ENCODE results near the gene IFT43. TPM values are rescaled to one million over a fixed set of nuclear protein-coding genes. Genes with fewer than 3 reads are reported as not detected.

The IFT43 gene
- polyA plus RNA-seq, 1 of the 3 experiments (the other 2 are of a cell fraction): 78.8 TPM

DNA sequence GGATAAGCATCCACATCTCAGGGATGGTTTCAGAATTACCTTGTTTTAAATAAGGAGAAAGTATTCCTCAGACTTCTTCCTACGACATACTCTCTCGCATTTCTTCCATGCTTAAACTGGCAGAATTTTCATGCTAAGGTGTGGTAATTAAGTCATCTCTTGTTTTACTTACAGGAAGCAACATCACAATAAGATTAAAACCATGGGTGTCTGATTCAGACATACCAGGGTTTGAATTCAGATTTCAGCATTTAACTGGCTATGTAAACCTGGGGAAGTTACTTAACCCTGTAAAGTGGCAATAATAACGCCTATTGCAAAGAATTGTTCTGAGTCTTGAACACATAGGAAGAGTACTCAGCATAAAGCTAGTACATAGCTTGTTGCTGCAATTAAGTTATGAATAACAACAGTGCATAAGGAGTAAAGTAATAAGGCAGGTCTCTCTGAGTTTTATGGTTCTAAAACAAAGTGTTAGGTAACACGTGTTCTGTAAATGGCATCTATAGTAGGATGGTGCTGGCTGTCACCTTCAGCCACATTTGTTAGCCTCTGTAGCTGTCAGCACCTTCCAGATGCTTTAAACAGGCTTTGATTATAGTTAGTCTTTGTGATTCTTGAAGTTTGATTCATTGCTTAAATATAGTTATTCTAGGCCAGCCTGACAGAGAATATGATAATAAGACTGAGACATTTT, 38.8 kb downstream of the IFT43 start:
- Histone ChIP-seq H3K4me2 (no peak overlapping the region), H3K9ac (no peak overlapping the region), H3K27ac (ENCODE audit: low read depth in 2 of 2, low read length in 1 of 2) (no peak overlapping the region), H3K27me3 (ENCODE audit: insufficient read depth) (no peaks in the 10 kb centered on the region), H3K4me1 (ENCODE audit: control insufficient read depth in 1 of 2, insufficient read depth in 2 of 2, low read depth in 1 of 2, low read length in 1 of 2) (no peaks in the 10 kb centered on the region), H4K20me1 (ENCODE audit: insufficient read depth) (no peaks in the 10 kb centered on the region), H3K79me2 (ENCODE audit: insufficient read depth) (peaks cover 18% of the 10 kb centered on the region), H2AFZ (ENCODE audit: low read depth) (no peak overlapping the region), H3K9me2 (no peaks in the 10 kb centered on the region), H3K4me3 (ENCODE audit: low read depth in 2 of 2, low read length in 1 of 2) (no peak overlapping the region), H3F3A (replicated peaks; ENCODE audit: insufficient read depth) (no peaks in the 10 kb centered on the region), H3K9me3 (no peaks in the 10 kb centered on the region), H3K36me3 (replicated peaks in 1 of 2; ENCODE audit: control insufficient read depth in 1 of 2, insufficient read depth in 2 of 2, low read length in 1 of 2) (peaks cover 38 to 40% of the 10 kb centered on the region in 2 experiments)
- WGBS (ENCODE audit: low lambda C conversion rate): 94% methylated on average over 4 of the region's 4 CpGs
- no peak for TF ChIP-seq FOXM1 (IDR thresholded peaks at IDR 0.05; ENCODE audit: low read depth)
- TF ChIP-seq, protein P1, sequence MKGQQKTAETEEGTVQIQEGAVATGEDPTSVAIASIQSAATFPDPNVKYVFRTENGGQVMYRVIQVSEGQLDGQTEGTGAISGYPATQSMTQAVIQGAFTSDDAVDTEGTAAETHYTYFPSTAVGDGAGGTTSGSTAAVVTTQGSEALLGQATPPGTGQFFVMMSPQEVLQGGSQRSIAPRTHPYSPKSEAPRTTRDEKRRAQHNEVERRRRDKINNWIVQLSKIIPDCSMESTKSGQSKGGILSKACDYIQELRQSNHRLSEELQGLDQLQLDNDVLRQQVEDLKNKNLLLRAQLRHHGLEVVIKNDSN (IDR thresholded peaks at IDR 0.05; ENCODE audit: borderline replicate concordance, low read depth): no peak
- TF ChIP-seq, protein P2, sequence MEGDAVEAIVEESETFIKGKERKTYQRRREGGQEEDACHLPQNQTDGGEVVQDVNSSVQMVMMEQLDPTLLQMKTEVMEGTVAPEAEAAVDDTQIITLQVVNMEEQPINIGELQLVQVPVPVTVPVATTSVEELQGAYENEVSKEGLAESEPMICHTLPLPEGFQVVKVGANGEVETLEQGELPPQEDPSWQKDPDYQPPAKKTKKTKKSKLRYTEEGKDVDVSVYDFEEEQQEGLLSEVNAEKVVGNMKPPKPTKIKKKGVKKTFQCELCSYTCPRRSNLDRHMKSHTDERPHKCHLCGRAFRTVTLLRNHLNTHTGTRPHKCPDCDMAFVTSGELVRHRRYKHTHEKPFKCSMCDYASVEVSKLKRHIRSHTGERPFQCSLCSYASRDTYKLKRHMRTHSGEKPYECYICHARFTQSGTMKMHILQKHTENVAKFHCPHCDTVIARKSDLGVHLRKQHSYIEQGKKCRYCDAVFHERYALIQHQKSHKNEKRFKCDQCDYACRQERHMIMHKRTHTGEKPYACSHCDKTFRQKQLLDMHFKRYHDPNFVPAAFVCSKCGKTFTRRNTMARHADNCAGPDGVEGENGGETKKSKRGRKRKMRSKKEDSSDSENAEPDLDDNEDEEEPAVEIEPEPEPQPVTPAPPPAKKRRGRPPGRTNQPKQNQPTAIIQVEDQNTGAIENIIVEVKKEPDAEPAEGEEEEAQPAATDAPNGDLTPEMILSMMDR (IDR thresholded peaks at IDR 0.05): no peak
- POLR2A ChIA-PET: no interaction called here
- CTCF ChIA-PET: interaction anchor here (1.0 kb wide), 1 partner anchor 27 kb away, joined by 3 read pairs; no protein-coding TSS in a partner anchor
- no peak for DNase-seq

DNA sequence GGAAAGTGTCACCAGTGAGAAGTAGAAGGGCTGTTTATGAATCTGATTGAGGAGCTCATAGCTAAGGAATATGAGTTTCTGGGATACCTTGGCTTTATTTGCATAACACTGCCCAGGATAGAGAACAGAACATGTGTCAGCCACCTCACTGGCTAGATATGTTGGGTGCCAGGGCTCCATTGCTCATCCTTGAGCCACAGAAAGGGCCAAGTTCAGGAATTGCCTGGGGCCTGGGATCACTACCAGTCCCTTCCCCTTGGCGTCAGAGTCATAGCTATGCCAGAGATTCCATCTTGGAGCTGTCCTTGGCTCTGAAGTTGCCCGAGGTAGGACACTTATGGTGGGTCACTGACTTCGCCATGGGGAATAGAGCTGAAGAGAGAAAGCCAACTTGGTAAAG, 49.0 kb downstream of the IFT43 start:
- H3F3A ChIP-seq (replicated peaks; ENCODE audit: insufficient read depth): no peaks in the 10 kb centered on the region
- no peaks in the 10 kb centered on the region for H3K4me1 ChIP-seq (ENCODE audit: control insufficient read depth in 1 of 2, insufficient read depth in 2 of 2, low read depth in 1 of 2, low read length in 1 of 2)
- no peaks in the 10 kb centered on the region for H4K20me1 ChIP-seq (ENCODE audit: insufficient read depth)
- ChIA-PET CTCF (interaction anchor here (0.5 to 4.2 kb wide), 3 partner anchors 9 to 381 kb away, joined by 3 to 16 read pairs (median 7); no protein-coding TSS in a partner anchor), POLR2A (no interaction called here)
- H3K36me3 ChIP-seq (replicated peaks in 1 of 2; ENCODE audit: control insufficient read depth in 1 of 2, insufficient read depth in 2 of 2, low read length in 1 of 2): peaks cover 12 to 46% of the 10 kb centered on the region in 2 experiments
- no peak overlapping the region for H3K4me3 ChIP-seq (ENCODE audit: low read depth in 2 of 2, low read length in 1 of 2)
- TF ChIP-seq EP300 (IDR thresholded peaks at IDR 0.05; ENCODE audit: borderline replicate concordance in 1 of 2, low read depth in 1 of 2, low read length in 1 of 2) (no peak), CHD2 (IDR thresholded peaks at IDR 0.05; ENCODE audit: low read length, partially characterized antibody) (no peak)
- no peak for DNase-seq
- no peaks in the 10 kb centered on the region for H3K9me2 ChIP-seq
- H3K4me2 ChIP-seq: no peak overlapping the region
- H3K9me3 ChIP-seq: no peaks in the 10 kb centered on the region
- H3K27ac ChIP-seq (ENCODE audit: low read depth in 2 of 2, low read length in 1 of 2): no peak overlapping the region
- no peak overlapping the region for H2AFZ ChIP-seq (ENCODE audit: low read depth)
- H3K79me2 ChIP-seq (ENCODE audit: insufficient read depth): no peaks in the 10 kb centered on the region
- WGBS (ENCODE audit: low lambda C conversion rate): 89% methylated on average over 3 of the region's 3 CpGs
- H3K9ac ChIP-seq: no peak overlapping the region
- no peaks in the 10 kb centered on the region for H3K27me3 ChIP-seq (ENCODE audit: insufficient read depth)

DNA sequence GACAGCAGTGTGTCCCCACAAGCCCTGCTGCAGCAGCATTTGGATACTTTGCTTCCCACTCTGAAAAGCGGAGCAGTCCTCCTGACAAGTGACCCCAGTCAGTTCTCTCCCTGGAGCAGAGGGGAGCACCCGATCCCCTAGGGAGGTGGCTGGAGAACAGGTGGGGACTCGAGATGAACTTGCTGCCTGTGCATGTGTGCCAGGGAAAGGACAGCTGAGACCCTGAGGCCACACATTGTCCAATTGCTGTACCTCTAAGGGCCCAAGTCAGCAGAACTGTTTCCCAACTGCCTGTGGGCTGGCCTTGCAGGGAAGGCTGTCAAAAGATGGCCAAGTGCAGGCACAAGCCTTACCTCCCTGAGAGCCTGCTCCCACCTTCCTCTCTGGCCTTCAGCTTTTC, 55.1 kb downstream of the IFT43 start:
- CTCF ChIA-PET: interaction anchor here (0.9 to 2.5 kb wide), 3 partner anchors 10 to 607 kb away, joined by 3 to 17 read pairs (median 3); no protein-coding TSS in a partner anchor
- POLR2A ChIA-PET: no interaction called here
- no peaks in the 10 kb centered on the region for H3F3A ChIP-seq (replicated peaks; ENCODE audit: insufficient read depth)
- H3K36me3 ChIP-seq (replicated peaks in 1 of 2; ENCODE audit: control insufficient read depth in 1 of 2, insufficient read depth in 2 of 2, low read length in 1 of 2): peaks cover 8 to 34% of the 10 kb centered on the region in 2 experiments
- H3K27me3 ChIP-seq (ENCODE audit: insufficient read depth): no peaks in the 10 kb centered on the region
- no peaks in the 10 kb centered on the region for H3K9me2 ChIP-seq
- no peaks in the 10 kb centered on the region for H3K79me2 ChIP-seq (ENCODE audit: insufficient read depth)
- H3K4me3 ChIP-seq (ENCODE audit: low read depth in 2 of 2, low read length in 1 of 2): no peak overlapping the region
- no peak for TF ChIP-seq GABPA (IDR thresholded peaks at IDR 0.05; ENCODE audit: low read depth)
- no peak for TF ChIP-seq SIN3A (IDR thresholded peaks at IDR 0.05; ENCODE audit: borderline replicate concordance, low read depth, low read length)
- TF ChIP-seq, protein P3, sequence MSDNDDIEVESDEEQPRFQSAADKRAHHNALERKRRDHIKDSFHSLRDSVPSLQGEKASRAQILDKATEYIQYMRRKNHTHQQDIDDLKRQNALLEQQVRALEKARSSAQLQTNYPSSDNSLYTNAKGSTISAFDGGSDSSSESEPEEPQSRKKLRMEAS (IDR thresholded peaks at IDR 0.05; ENCODE audit: low read depth): no peak
- no peak for TF ChIP-seq FOSL2 (IDR thresholded peaks at IDR 0.05; ENCODE audit: borderline replicate concordance, low read depth)
- no peak for TF ChIP-seq FOXM1 (IDR thresholded peaks at IDR 0.05; ENCODE audit: low read depth)
- TF ChIP-seq, protein P4, sequence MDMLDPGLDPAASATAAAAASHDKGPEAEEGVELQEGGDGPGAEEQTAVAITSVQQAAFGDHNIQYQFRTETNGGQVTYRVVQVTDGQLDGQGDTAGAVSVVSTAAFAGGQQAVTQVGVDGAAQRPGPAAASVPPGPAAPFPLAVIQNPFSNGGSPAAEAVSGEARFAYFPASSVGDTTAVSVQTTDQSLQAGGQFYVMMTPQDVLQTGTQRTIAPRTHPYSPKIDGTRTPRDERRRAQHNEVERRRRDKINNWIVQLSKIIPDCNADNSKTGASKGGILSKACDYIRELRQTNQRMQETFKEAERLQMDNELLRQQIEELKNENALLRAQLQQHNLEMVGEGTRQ (IDR thresholded peaks at IDR 0.05; ENCODE audit: borderline replicate concordance, low read depth, low read length): no peak
- no peak for TF ChIP-seq TEAD4 (IDR thresholded peaks at IDR 0.05; ENCODE audit: borderline replicate concordance, insufficient read depth)
- TF ChIP-seq, protein P5, sequence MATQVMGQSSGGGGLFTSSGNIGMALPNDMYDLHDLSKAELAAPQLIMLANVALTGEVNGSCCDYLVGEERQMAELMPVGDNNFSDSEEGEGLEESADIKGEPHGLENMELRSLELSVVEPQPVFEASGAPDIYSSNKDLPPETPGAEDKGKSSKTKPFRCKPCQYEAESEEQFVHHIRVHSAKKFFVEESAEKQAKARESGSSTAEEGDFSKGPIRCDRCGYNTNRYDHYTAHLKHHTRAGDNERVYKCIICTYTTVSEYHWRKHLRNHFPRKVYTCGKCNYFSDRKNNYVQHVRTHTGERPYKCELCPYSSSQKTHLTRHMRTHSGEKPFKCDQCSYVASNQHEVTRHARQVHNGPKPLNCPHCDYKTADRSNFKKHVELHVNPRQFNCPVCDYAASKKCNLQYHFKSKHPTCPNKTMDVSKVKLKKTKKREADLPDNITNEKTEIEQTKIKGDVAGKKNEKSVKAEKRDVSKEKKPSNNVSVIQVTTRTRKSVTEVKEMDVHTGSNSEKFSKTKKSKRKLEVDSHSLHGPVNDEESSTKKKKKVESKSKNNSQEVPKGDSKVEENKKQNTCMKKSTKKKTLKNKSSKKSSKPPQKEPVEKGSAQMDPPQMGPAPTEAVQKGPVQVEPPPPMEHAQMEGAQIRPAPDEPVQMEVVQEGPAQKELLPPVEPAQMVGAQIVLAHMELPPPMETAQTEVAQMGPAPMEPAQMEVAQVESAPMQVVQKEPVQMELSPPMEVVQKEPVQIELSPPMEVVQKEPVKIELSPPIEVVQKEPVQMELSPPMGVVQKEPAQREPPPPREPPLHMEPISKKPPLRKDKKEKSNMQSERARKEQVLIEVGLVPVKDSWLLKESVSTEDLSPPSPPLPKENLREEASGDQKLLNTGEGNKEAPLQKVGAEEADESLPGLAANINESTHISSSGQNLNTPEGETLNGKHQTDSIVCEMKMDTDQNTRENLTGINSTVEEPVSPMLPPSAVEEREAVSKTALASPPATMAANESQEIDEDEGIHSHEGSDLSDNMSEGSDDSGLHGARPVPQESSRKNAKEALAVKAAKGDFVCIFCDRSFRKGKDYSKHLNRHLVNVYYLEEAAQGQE (IDR thresholded peaks at IDR 0.05; ENCODE audit: low read depth, low read length): no peak
- no peak overlapping the region for H3K4me2 ChIP-seq
- H4K20me1 ChIP-seq (ENCODE audit: insufficient read depth): no peaks in the 10 kb centered on the region
- H3K9ac ChIP-seq: no peak overlapping the region
- no peak overlapping the region for H3K27ac ChIP-seq (ENCODE audit: low read depth in 2 of 2, low read length in 1 of 2)
- no peak for DNase-seq
- no CpG with 5 or more reads among the region's 3 CpGs for WGBS (ENCODE audit: low lambda C conversion rate)
- no peak overlapping the region for H2AFZ ChIP-seq (ENCODE audit: low read depth)
- H3K9me3 ChIP-seq: no peaks in the 10 kb centered on the region
- no peaks in the 10 kb centered on the region for H3K4me1 ChIP-seq (ENCODE audit: control insufficient read depth in 1 of 2, insufficient read depth in 2 of 2, low read depth in 1 of 2, low read length in 1 of 2)

All from SK-N-SH (cell line).